DND-41 (cell line): ENCODE measurements around the gene PURA.

ENCODE experiments used
- EZH2 ChIP-seq: IDR thresholded peaks from 3 replicates; pipeline ENCODE4 v1.6.1; 2012; ENCODE audit warnings: borderline replicate concordance, low read depth, mild to moderate bottlenecking, moderate library complexity, low read length, inconsistent platforms; ENCODE audit not compliant: severe bottlenecking
- TF ChIP-seq, protein P1 (sequence below): IDR thresholded peaks from 2 replicates; pipeline ENCODE4 v1.5.1; 2012; ENCODE audit warnings: borderline replicate concordance, low read length, moderate library complexity, mild to moderate bottlenecking; ENCODE audit not compliant: poor library complexity, severe bottlenecking; ENCODE audit errors: extremely low read depth

DNA sequence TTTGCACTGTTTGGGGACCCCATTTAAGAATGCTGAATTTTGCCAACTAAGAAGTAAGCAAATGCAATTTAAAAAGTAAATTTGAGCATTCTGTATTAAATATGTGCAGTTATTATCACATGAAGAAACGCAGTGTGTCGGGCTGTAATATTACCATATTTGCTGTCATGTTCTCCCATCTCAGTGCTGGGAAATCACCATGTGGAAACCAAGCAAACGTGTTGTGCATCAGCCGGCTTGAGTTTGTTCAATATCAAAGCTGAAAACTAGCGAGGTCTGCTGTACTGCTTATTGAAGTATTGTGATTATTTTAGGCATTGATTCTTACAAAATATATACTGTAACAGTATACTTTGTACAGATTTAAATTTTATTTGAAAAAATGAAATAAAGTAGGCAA, 14.5 kb downstream of the PURA start:
- no peak for TF ChIP-seq EZH2
- TF ChIP-seq, protein P1, sequence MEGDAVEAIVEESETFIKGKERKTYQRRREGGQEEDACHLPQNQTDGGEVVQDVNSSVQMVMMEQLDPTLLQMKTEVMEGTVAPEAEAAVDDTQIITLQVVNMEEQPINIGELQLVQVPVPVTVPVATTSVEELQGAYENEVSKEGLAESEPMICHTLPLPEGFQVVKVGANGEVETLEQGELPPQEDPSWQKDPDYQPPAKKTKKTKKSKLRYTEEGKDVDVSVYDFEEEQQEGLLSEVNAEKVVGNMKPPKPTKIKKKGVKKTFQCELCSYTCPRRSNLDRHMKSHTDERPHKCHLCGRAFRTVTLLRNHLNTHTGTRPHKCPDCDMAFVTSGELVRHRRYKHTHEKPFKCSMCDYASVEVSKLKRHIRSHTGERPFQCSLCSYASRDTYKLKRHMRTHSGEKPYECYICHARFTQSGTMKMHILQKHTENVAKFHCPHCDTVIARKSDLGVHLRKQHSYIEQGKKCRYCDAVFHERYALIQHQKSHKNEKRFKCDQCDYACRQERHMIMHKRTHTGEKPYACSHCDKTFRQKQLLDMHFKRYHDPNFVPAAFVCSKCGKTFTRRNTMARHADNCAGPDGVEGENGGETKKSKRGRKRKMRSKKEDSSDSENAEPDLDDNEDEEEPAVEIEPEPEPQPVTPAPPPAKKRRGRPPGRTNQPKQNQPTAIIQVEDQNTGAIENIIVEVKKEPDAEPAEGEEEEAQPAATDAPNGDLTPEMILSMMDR, result no peak
